H7 (cell line): Measurements from ENCODE around the gene MCTP1. TPM values are rescaled to one million over a fixed set of nuclear protein-coding genes. Genes with fewer than 3 reads are reported as not detected.
A peak's percentile ranks its signal among the peaks of the same experiment; 100 is the strongest.

Experiments used
- DNase-seq: peaks from one replicate; pipeline ENCODE4 v3.0.0; 2012
- H3K27me3 ChIP-seq: 2 replicates; pipeline ENCODE4 v1.6.0; 2011; ENCODE audit warnings: mild to moderate bottlenecking, low read length; ENCODE audit not compliant: control insufficient read depth, insufficient read depth
- H3K36me3 ChIP-seq: replicated peaks from 2 replicates; pipeline ENCODE4 v1.5.1; 2011; ENCODE audit warnings: low read length; ENCODE audit not compliant: control insufficient read depth, insufficient read depth
- H3K4me3 ChIP-seq: 2 replicates; pipeline ENCODE4 v1.5.1; 2011; ENCODE audit warnings: low read depth, mild to moderate bottlenecking, control low read depth, low read length, moderate library complexity; ENCODE audit not compliant: insufficient read depth
- total RNA-seq: library from RNA; depleted of rRNA; stranded (reverse); fragments of >200 nt; shearing (Covaris generic); gene quantifications from 2 replicates; pipeline ENCODE4 v1.2.3, GENCODE V29; 2014

The MCTP1 gene
- total RNA-seq, 1 experiment from 2014 or later, result 1.0 TPM

- H3K27me3 ChIP-seq, result no peaks in the 10 kb centered on the region
- H3K36me3 ChIP-seq, result no peaks in the 10 kb centered on the region
- no peak overlapping the region for H3K4me3 ChIP-seq
- DNase-seq, result peak; percentile 13
These were observed 391.3 kb downstream of the MCTP1 start for GRCh38 chr5:94893412-94894135.

GRCh38 chr5:94891972-94892371, 392.9 kb downstream of the MCTP1 start:
- no peak for DNase-seq
- no peaks in the 10 kb centered on the region for H3K36me3 ChIP-seq
- no peak overlapping the region for H3K4me3 ChIP-seq
- no peaks in the 10 kb centered on the region for H3K27me3 ChIP-seq

- Histone ChIP-seq H3K36me3 (no peaks in the 10 kb centered on the region), H3K27me3 (no peaks in the 10 kb centered on the region), H3K4me3 (no peak overlapping the region)
- no peak for DNase-seq
These were observed 393.3 kb downstream of the MCTP1 start for GRCh38 chr5:94891565-94891964.

GRCh38 chr5:94890907-94891306, 394.0 kb downstream of the MCTP1 start:
- Histone ChIP-seq H3K27me3 (no peaks in the 10 kb centered on the region), H3K4me3 (no peak overlapping the region), H3K36me3 (no peaks in the 10 kb centered on the region)
- DNase-seq, result no peak

- Histone ChIP-seq H3K27me3 (no peaks in the 10 kb centered on the region), H3K4me3 (no peak overlapping the region), H3K36me3 (no peaks in the 10 kb centered on the region)
- no peak for DNase-seq
These were observed 396.2 kb downstream of the MCTP1 start for GRCh38 chr5:94888674-94889073.

- Histone ChIP-seq H3K27me3 (no peaks in the 10 kb centered on the region), H3K36me3 (no peaks in the 10 kb centered on the region), H3K4me3 (no peak overlapping the region)
- no peak for DNase-seq
These were observed 399.0 kb downstream of the MCTP1 start for GRCh38 chr5:94885931-94886330.

- H3K4me3 ChIP-seq, result no peak overlapping the region
- no peaks in the 10 kb centered on the region for H3K36me3 ChIP-seq
- H3K27me3 ChIP-seq, result no peaks in the 10 kb centered on the region
- DNase-seq, result no peak
These were observed 400.6 kb downstream of the MCTP1 start for GRCh38 chr5:94884311-94884710.

GRCh38 chr5:94872526-94872925, 412.4 kb downstream of the MCTP1 start:
- no peaks in the 10 kb centered on the region for H3K27me3 ChIP-seq
- no peak for DNase-seq

GRCh38 chr5:94870511-94871183, 414.2 kb downstream of the MCTP1 start:
- no peaks in the 10 kb centered on the region for H3K27me3 ChIP-seq
- H3K4me3 ChIP-seq, result no peak overlapping the region
- no peak for DNase-seq
- no peaks in the 10 kb centered on the region for H3K36me3 ChIP-seq

More at GRCh38 chr5:94872526-94872925, 412.4 kb downstream of the MCTP1 start:
- Histone ChIP-seq H3K4me3 (no peak overlapping the region), H3K36me3 (no peaks in the 10 kb centered on the region)

GRCh38 chr5:94869921-94870320, 415.0 kb downstream of the MCTP1 start:
- Histone ChIP-seq H3K27me3 (no peaks in the 10 kb centered on the region), H3K36me3 (no peaks in the 10 kb centered on the region), H3K4me3 (no peak overlapping the region)
- no peak for DNase-seq

GRCh38 chr5:94863951-94864350, 420.9 kb downstream of the MCTP1 start:
- no peaks in the 10 kb centered on the region for H3K27me3 ChIP-seq
- no peaks in the 10 kb centered on the region for H3K36me3 ChIP-seq
- H3K4me3 ChIP-seq, result no peak overlapping the region
- DNase-seq, result no peak

- H3K27me3 ChIP-seq, result no peaks in the 10 kb centered on the region
- no peaks in the 10 kb centered on the region for H3K36me3 ChIP-seq
- no peak overlapping the region for H3K4me3 ChIP-seq
- no peak for DNase-seq
These were observed 427.8 kb downstream of the MCTP1 start for GRCh38 chr5:94857111-94857510.

GRCh38 chr5:94856257-94856800, 428.6 kb downstream of the MCTP1 start:
- Histone ChIP-seq H3K36me3 (no peaks in the 10 kb centered on the region), H3K27me3 (no peaks in the 10 kb centered on the region), H3K4me3 (no peak overlapping the region)
- no peak for DNase-seq

GRCh38 chr5:94855543-94855942, 429.4 kb downstream of the MCTP1 start:
- Histone ChIP-seq H3K4me3 (no peak overlapping the region), H3K36me3 (no peaks in the 10 kb centered on the region), H3K27me3 (no peaks in the 10 kb centered on the region)
- no peak for DNase-seq

- Histone ChIP-seq H3K4me3 (no peak overlapping the region), H3K27me3 (no peaks in the 10 kb centered on the region), H3K36me3 (no peaks in the 10 kb centered on the region)
- no peak for DNase-seq
These were observed 431.8 kb downstream of the MCTP1 start for GRCh38 chr5:94853120-94853519.
